Measurements from ENCODE around the gene CHTF8.

GRCh38 chr16:69077251-69077650 lies 55.1 kb downstream of the CHTF8 start:
- TF ChIP-seq POLR2A (IDR thresholded peaks at IDR 0.05) (no peak), CTCF (IDR thresholded peaks at IDR 0.05) (no peak)

Data from upper lobe of left lung (tissue), 4 donors.